ENCODE data around the gene ZFYVE26.
"Not testable (repeated sequence)": the region's sequence is repeated elsewhere in the genome, so short reads cannot be mapped to it uniquely, and the experiment has no call there.

ZFYVE26 gene

GRCh38 chr14:67816326-67817002 lies at the start of gene ZFYVE26:
ZFYVE26 (minus strand) TSS chr14:67816590; CDS start chr14:67815963, 627 bp downstream.
- DNase-seq, result peak; percentile 80

- DNase-seq, result no peak
Observed at GRCh38 chr14:67863223-67863622, 46.8 kb upstream of the ZFYVE26 start.

- DNase-seq, result no peak
Observed at GRCh38 chr14:67859169-67859749, 42.9 kb upstream of the ZFYVE26 start.

GRCh38 chr14:67857778-67858350 lies 41.5 kb upstream of the ZFYVE26 start:
- no peak for DNase-seq

- DNase-seq, result no peak
Observed at GRCh38 chr14:67856827-67857226, 40.4 kb upstream of the ZFYVE26 start.

GRCh38 chr14:67853715-67854114 lies 37.3 kb upstream of the ZFYVE26 start:
- no peak for DNase-seq

GRCh38 chr14:67852926-67853604 lies 36.7 kb upstream of the ZFYVE26 start:
- no peak for DNase-seq

- DNase-seq, result no peak
Observed at GRCh38 chr14:67851785-67852410, 35.5 kb upstream of the ZFYVE26 start.

- no peak for DNase-seq
Observed at GRCh38 chr14:67850066-67850830, 33.9 kb upstream of the ZFYVE26 start.

GRCh38 chr14:67846029-67846610 lies 29.7 kb upstream of the ZFYVE26 start:
- DNase-seq, result no peak

GRCh38 chr14:67837011-67837624 lies 20.7 kb upstream of the ZFYVE26 start:
- DNase-seq, result no peak

- DNase-seq, result no peak
Observed at GRCh38 chr14:67835596-67835995, 19.2 kb upstream of the ZFYVE26 start.

GRCh38 chr14:67833403-67833802 lies 17.0 kb upstream of the ZFYVE26 start:
- DNase-seq, result no peak

GRCh38 chr14:67831113-67831512 lies 14.7 kb upstream of the ZFYVE26 start:
- DNase-seq, result no peak

GRCh38 chr14:67821121-67821520 lies 4.7 kb upstream of the ZFYVE26 start:
- DNase-seq, result no peak

GRCh38 chr14:67820428-67820971 lies 4.1 kb upstream of the ZFYVE26 start:
- peak; percentile 33 for DNase-seq

- DNase-seq, result peak; percentile 80
Observed at GRCh38 chr14:67819563-67820421, 3.4 kb upstream of the ZFYVE26 start, which contains the start of gene RAD51B. RAD51B (plus strand) TSS chr14:67819779.

- DNase-seq, result not testable (repeated sequence)
Observed at GRCh38 chr14:67818476-67818875, 2.1 kb upstream of the ZFYVE26 start.

- DNase-seq, result no peak
Observed at GRCh38 chr14:67817750-67818438, 1.5 kb upstream of the ZFYVE26 start.

Measured in T1000 (cell line).